ENCODE measurements around the gene CUBN. TPM values are rescaled to one million over a fixed set of nuclear protein-coding genes. Genes with fewer than 3 reads are reported as not detected.

Gene CUBN
- total RNA-seq, 2 experiments from 2014 or later, result 0.19 to 0.59 TPM

DNA sequence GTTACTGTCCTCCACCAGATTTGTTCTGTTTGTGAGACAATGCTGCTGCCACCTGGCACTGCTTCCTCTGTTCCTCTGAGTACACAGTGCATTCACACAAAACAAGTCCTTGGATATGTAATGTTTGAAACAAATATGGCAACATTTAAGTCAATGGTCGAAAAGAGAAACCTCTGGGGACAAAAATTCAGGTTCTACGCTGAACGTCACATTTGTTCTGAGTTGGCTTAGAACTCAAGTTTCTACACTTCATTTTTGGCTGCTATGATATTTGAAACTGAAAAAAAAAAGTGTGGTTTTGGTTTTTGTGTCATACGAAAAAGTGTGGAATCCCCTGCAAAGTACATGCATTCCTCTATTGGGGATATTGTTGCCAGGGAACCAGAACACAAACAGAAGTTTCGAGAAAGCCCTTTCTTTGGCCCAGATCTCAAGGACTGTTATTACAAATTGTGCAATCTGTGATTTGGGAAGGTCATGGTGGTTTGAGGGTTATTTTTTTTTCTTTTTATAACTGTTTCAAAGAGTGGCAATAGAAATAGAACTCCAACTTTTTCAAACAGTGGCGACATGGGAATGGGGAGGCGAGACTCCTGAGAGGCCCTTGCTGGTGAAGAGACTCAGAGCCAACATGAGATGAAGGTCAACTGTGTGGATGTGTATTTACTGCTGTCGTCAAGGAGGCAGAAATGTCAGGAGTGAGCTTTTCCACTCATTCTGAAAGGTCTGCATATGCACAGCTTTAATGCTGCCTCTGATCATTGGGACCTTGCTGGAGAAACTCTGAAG, 127.5 kb downstream of the CUBN start:
- ChIA-PET CTCF (no interaction called here), POLR2A (interaction anchor here (0.6 to 0.7 kb wide), 2 partner anchors 21 to 23 kb away, joined by 3 to 4 read pairs; no protein-coding TSS in a partner anchor)

GRCh38 chr10:17001297-17001744, 128.3 kb downstream of the CUBN start:
- CTCF ChIA-PET, result no interaction called here
- POLR2A ChIA-PET, result no interaction called here

DNA sequence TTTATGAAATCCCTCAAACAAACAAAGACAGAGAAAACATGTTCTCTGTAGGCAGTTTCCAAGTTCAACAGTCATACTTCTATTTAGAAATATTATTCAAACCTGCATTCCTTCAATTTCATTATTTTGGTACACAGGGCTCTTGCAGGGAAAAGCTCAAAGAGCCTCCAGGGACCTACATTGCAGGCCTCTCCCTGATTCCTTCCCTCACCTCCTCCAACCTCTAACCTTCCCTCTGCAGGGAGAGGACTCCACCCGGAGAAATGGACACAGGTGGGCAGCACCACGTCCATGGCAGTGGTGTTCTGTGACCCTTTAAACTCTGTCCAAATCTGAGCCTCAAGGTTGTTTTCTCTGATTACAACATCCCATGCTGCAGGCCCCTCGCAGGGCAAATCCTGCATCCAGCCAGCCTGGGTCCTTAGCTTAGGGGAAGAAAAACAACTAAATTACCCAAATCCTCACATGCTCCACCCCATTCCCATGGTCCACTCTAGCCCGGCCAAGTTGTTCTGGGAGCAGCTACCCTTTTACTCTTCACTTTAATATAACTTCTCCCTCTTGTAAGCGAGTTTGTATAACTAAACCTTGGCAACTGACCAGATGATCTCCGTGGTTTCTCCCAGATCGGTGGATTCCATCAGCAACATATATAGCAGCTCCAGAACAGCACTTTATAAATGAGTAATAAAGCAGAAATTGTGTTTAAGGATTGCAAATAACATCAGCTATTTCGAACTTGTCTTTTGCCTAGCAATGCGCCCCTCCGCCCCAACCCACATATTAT, 129.8 kb downstream of the CUBN start:
- CTCF ChIA-PET, result interaction anchor here (0.9 kb wide), 1 partner anchor 62 kb away, joined by 3 read pairs; no protein-coding TSS in a partner anchor
- POLR2A ChIA-PET, result no interaction called here

- ChIA-PET POLR2A (no interaction called here), CTCF (no interaction called here)
Measured at GRCh38 chr10:16996530-16996964, 133.1 kb downstream of the CUBN start.

GRCh38 chr10:16995867-16996529, 133.6 kb downstream of the CUBN start:
- ChIA-PET CTCF (interaction anchor here (1.3 kb wide), 1 partner anchor 51 kb away, joined by 3 read pairs; no protein-coding TSS in a partner anchor), POLR2A (no interaction called here)

- ChIA-PET CTCF (no interaction called here), POLR2A (no interaction called here)
Measured at GRCh38 chr10:16993186-16993585, 136.4 kb downstream of the CUBN start.

DNA sequence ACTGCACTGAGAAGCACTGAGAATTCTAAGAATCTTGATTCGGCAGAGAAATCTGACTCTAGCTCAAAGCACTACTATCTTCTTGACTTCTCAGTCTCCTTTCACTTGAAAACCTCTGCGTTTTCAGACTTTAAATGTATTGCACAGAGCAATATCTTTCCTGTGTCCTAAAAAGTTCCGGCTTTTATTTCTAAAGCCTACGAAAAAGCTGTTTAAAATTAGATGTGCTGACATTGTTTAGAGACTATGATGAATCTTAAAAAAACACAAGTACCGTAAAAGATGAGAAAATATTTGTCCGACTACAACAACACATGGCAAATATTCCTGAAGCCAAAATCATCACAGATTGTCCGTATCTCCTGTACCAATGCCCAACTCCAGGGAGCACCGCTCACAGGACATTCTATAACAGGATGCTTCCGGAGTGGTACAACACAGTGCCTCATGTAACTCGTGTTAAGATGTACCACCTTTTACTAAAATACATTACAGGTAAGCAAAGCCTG, 136.9 kb downstream of the CUBN start:
- POLR2A ChIA-PET, result no interaction called here
- CTCF ChIA-PET, result no interaction called here

GRCh38 chr10:16991011-16991410, 138.6 kb downstream of the CUBN start:
- POLR2A ChIA-PET, result no interaction called here
- CTCF ChIA-PET, result no interaction called here

- POLR2A ChIA-PET, result no interaction called here
- CTCF ChIA-PET, result no interaction called here
Measured at GRCh38 chr10:16989826-16990293, 139.8 kb downstream of the CUBN start.

GRCh38 chr10:16988900-16989299, 140.7 kb downstream of the CUBN start:
- POLR2A ChIA-PET, result no interaction called here

GRCh38 chr10:16987976-16988610, 141.5 kb downstream of the CUBN start:
- POLR2A ChIA-PET, result no interaction called here
- CTCF ChIA-PET, result no interaction called here

More at GRCh38 chr10:16988900-16989299, 140.7 kb downstream of the CUBN start:
- CTCF ChIA-PET, result no interaction called here

DNA sequence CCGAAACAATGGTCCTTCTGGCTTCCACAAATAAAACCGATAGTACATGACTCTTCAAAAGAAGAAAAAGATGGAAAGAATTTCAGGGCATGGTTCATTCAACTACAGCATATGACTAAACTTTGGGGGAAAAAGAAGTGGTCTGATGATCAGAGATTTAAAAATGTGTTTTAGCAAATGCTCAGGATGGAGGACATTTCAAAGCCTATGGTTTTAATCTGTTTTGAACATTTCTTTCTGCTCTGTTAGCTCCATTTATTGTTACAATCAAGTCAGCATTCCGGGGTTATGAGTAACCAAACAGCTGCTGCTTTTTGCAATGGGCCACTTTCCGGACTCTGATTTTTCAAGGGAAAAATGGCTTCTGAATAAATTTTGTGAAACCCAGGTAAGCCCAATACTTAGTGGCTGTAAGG, 142.4 kb downstream of the CUBN start:
- ChIA-PET POLR2A (no interaction called here), CTCF (no interaction called here)

DNA sequence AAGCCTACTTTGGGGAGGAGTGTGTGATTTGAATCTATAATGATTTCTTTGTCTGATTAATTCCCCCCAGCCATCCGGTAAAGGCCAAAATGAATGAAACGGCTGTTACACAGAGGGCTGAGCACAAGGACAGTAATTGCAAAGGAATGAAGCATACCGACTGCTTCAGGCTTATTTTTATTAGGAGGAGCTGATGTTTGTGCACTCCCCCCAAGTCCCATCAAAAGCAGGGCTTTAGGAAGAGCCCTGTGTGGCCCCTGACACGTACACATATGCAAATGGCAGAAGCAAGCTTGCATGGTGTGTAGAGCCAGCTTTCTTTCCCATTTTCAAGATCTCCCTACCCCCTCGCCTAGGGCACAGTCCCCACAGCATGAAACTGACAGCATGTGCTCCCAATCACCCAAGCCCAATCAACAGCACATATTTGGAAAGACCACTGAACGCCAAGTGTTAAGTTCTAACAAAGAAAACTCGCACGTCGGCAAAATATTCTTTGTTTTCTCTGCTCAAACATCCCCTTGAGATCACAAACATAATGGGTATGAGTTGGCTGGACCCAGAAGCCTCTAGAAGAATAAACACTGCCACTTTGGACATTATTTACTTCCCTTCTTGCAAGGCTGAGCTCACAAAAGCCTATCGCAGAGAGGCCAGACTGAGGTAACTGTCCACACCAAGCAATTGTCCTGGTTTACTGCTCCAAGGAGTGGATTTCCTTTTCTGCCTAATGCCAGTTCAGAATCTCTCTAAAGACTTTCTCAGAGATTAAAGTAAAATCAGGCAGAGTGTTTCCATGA, 143.0 kb downstream of the CUBN start:
- ChIA-PET CTCF (no interaction called here), POLR2A (no interaction called here)

- ChIA-PET CTCF (no interaction called here), POLR2A (no interaction called here)
Measured at GRCh38 chr10:16986082-16986405, 143.6 kb downstream of the CUBN start.

- CTCF ChIA-PET, result no interaction called here
- POLR2A ChIA-PET, result no interaction called here
Measured at GRCh38 chr10:16984242-16984641, 145.4 kb downstream of the CUBN start.

DNA sequence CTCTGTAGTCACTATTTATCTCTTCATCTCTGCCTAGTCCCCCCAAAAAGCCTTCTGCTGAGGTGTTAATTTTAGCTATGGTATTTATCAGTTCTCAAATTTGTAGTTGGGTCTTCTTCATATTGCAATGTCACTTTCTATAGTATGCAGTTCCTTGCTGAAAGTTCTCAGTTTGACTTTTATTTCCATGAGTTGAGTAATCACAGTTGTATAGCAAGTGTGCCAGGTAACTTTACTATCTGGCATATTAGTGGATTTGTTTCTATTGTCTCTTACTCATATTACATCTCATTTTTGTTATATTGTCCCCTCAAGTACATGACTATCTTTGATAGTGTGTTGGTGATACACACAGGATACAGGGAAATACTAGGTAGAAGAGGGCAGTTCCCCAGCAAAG, 152.8 kb downstream of the CUBN start:
- ChIA-PET CTCF (no interaction called here), POLR2A (no interaction called here)

DNA sequence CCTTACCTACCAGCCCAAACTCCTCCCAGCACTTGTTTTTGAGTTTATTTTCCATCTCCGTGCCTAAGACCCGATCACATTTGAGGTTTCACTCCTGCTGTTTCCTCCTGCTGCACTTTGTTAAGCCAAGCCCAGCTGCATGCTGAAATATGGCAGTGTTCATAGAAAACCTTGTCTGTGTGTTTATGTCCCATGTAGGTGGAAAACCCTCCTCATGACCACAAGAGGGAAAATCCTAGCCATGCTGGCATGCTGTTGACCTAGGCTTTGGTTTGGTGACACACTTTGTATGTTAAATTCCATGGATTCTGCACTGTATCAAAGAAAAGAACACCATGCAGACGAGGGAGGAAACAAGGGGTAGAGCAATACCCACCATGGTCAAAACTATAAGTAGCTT, 154.4 kb downstream of the CUBN start:
- POLR2A ChIA-PET, result no interaction called here
- CTCF ChIA-PET, result no interaction called here

DNA sequence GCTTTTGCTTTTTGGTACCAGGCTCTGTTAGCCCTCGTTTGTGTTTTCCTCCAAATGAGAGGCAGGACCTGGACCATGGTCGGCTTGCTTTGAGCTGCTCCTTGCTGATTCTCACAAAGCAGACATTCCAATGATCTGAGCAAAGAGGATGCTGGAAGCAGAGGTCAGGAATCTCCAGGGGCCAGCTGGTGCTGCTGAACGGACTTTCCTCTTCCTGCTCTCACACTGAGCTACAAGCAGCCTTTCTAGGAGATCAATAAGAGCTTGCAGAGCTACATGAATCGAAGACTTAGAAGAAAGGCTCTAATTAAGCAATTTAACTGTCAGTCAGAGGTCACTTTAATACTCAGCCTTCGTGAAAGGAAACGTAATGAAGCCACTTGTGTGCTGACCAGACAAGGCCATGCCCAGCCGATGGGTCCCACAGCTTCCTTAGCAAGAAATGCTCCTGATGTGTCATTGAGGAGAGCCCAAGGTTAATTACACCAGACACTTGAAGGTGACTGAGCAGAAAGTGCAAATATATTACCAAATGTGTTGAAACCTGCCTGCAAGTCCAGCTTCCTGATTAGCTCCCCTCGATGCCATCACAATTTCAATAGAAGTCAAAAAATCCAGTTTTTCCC, 161.1 kb downstream of the CUBN start:
- POLR2A ChIA-PET, result no interaction called here
- CTCF ChIA-PET, result no interaction called here

GRCh38 chr10:16967866-16968415, 161.7 kb downstream of the CUBN start:
- CTCF ChIA-PET, result no interaction called here
- POLR2A ChIA-PET, result no interaction called here

Data from activated CD8-positive, alpha-beta memory T cell treated with anti-CD3 and anti-CD28 coated beads for 36 hours (primary cell).